ENCODE measurements around the gene ZRANB3.
"Not testable (repeated sequence)": the region's sequence is repeated elsewhere in the genome, so short reads cannot be mapped to it uniquely, and the experiment has no call there.

ZRANB3 gene

GRCh38 chr2:135132314-135132713 lies 398.7 kb downstream of the ZRANB3 start:
- DNase-seq (ENCODE audit: low read depth in 2 of 3, low spot score in 2 of 3), result no peak

- no peak for DNase-seq (ENCODE audit: low read depth in 2 of 3, low spot score in 2 of 3)
These were observed 400.3 kb downstream of the ZRANB3 start for GRCh38 chr2:135130751-135131150.

GRCh38 chr2:135125940-135126339 lies 405.1 kb downstream of the ZRANB3 start:
- no peak for DNase-seq (ENCODE audit: low read depth in 2 of 3, low spot score in 2 of 3)

GRCh38 chr2:135124924-135125886 lies 405.8 kb downstream of the ZRANB3 start:
- no peak for DNase-seq (ENCODE audit: low read depth in 2 of 3, low spot score in 2 of 3)

GRCh38 chr2:135121658-135122039 lies 409.4 kb downstream of the ZRANB3 start:
- DNase-seq (ENCODE audit: low read depth in 2 of 3, low spot score in 2 of 3), result not testable (repeated sequence)

- DNase-seq (ENCODE audit: low read depth in 2 of 3, low spot score in 2 of 3), result no peak
These were observed 409.9 kb downstream of the ZRANB3 start for GRCh38 chr2:135121016-135121657.

- DNase-seq (ENCODE audit: low read depth in 2 of 3, low spot score in 2 of 3), result no peak
These were observed 411.4 kb downstream of the ZRANB3 start for GRCh38 chr2:135119582-135119981.

GRCh38 chr2:135113322-135113721 lies 417.7 kb downstream of the ZRANB3 start:
- no peak for DNase-seq (ENCODE audit: low read depth in 2 of 3, low spot score in 2 of 3)

- not testable (repeated sequence) for DNase-seq (ENCODE audit: low read depth in 2 of 3, low spot score in 2 of 3)
These were observed 425.3 kb downstream of the ZRANB3 start for GRCh38 chr2:135105513-135106316.

- DNase-seq (ENCODE audit: low read depth in 2 of 3, low spot score in 2 of 3), result no peak
These were observed 427.2 kb downstream of the ZRANB3 start for GRCh38 chr2:135103843-135104242.

GRCh38 chr2:135099802-135100483 lies 431.1 kb downstream of the ZRANB3 start:
- DNase-seq (ENCODE audit: low read depth in 2 of 3, low spot score in 2 of 3), result no peak

GRCh38 chr2:135097532-135098231 lies 433.3 kb downstream of the ZRANB3 start:
- DNase-seq (ENCODE audit: low read depth in 2 of 3, low spot score in 2 of 3), result no peak

- no peak for DNase-seq (ENCODE audit: low read depth in 2 of 3, low spot score in 2 of 3)
These were observed 434.2 kb downstream of the ZRANB3 start for GRCh38 chr2:135096665-135097446.

GRCh38 chr2:135095591-135095990 lies 435.4 kb downstream of the ZRANB3 start:
- no peak for DNase-seq (ENCODE audit: low read depth in 2 of 3, low spot score in 2 of 3)

GRCh38 chr2:135094508-135094907 lies 436.5 kb downstream of the ZRANB3 start:
- no peak for DNase-seq (ENCODE audit: low read depth in 2 of 3, low spot score in 2 of 3)

- DNase-seq (ENCODE audit: low read depth in 2 of 3, low spot score in 2 of 3), result no peak
These were observed 437.2 kb downstream of the ZRANB3 start for GRCh38 chr2:135093670-135094330.

GRCh38 chr2:135093193-135093592 lies 437.8 kb downstream of the ZRANB3 start:
- DNase-seq (ENCODE audit: low read depth in 2 of 3, low spot score in 2 of 3), result no peak

- no peak for DNase-seq (ENCODE audit: low read depth in 2 of 3, low spot score in 2 of 3)
These were observed 439.3 kb downstream of the ZRANB3 start for GRCh38 chr2:135091681-135092080.

- DNase-seq (ENCODE audit: low read depth in 2 of 3, low spot score in 2 of 3), result not testable (repeated sequence)
These were observed 441.4 kb downstream of the ZRANB3 start for GRCh38 chr2:135089597-135089996.
